Keratinocyte (primary cell): ENCODE measurements around the gene HUS1. TPM values are rescaled to one million over a fixed set of nuclear protein-coding genes. Genes with fewer than 3 reads are reported as not detected.

Experiments
- DNase-seq: peaks from one replicate; pipeline ENCODE4 v3.0.0-alpha.2; 2011; ENCODE audit warnings: low read depth, missing footprints, low spot score
- FAIRE-seq: peaks from 2 replicates; lab custom pipeline; 2011; peaks lifted over from hg19 to GRCh38; lab: Jason Lieb, UNC
- H2AFZ ChIP-seq: 2 replicates; pipeline ENCODE4 v1.6.0; 2012; ENCODE audit warnings: low read length, control low read depth, inconsistent platforms; ENCODE audit not compliant: control insufficient read depth
- H3K27ac ChIP-seq: 2 replicates; pipeline ENCODE4 v1.5.1; 2011; ENCODE audit warnings: low read length; ENCODE audit not compliant: control insufficient read depth, insufficient read depth
- H3K27me3 ChIP-seq: 3 replicates; pipeline ENCODE4 v1.6.0; 2011; ENCODE audit warnings: low read length; ENCODE audit not compliant: control insufficient read depth, insufficient read depth; ENCODE audit errors: extremely low read depth
- H3K36me3 ChIP-seq, 2 experiments: 2 replicates in 1 of 2; 3 replicates in 1 of 2; pipeline ENCODE4 v1.5.1; 2011; ENCODE audit warnings: low read length in 2 of 2, mild to moderate bottlenecking in 1 of 2; ENCODE audit not compliant: control insufficient read depth in 2 of 2, insufficient read depth in 2 of 2; ENCODE audit errors: extremely low read depth in 1 of 2
- H3K4me1 ChIP-seq: 3 replicates; pipeline ENCODE4 v1.5.1; 2011; ENCODE audit warnings: low read length; ENCODE audit not compliant: control insufficient read depth, insufficient read depth; ENCODE audit errors: extremely low read depth
- H3K4me2 ChIP-seq: 3 replicates; pipeline ENCODE4 v1.6.0; 2011; ENCODE audit warnings: low read depth, low read length; ENCODE audit not compliant: control insufficient read depth, insufficient read depth; ENCODE audit errors: extremely low read depth
- H3K4me3 ChIP-seq, 3 experiments: fragments of 200-600 bp in 1 of 3; sonication (generic) in 1 of 3; 2 replicates in 2 of 3; 3 replicates in 1 of 3; pipeline ENCODE4 v1.5.1; 2011 to 2016; ENCODE audit warnings: low read length in 3 of 3, mild to moderate bottlenecking in 3 of 3, control low read depth in 2 of 3, inconsistent platforms in 1 of 3, low read depth in 1 of 3, mixed read lengths in 1 of 3, mixed run types in 1 of 3, moderate library complexity in 1 of 3; ENCODE audit not compliant: control insufficient read depth in 2 of 3, insufficient read depth in 2 of 3; ENCODE audit errors: extremely low read depth in 1 of 3
- H3K79me2 ChIP-seq: 2 replicates; pipeline ENCODE4 v1.6.0; 2012; ENCODE audit warnings: low read length; ENCODE audit not compliant: control insufficient read depth, insufficient read depth
- H3K9ac ChIP-seq: 3 replicates; pipeline ENCODE4 v1.6.0; 2011; ENCODE audit warnings: low read length; ENCODE audit not compliant: control insufficient read depth, insufficient read depth; ENCODE audit errors: extremely low read depth
- H3K9me1 ChIP-seq: 3 replicates; pipeline ENCODE4 v1.6.0; 2011; ENCODE audit warnings: low read length; ENCODE audit not compliant: control insufficient read depth, insufficient read depth; ENCODE audit errors: extremely low read depth
- H3K9me3 ChIP-seq: 2 replicates; pipeline ENCODE4 v1.5.1; 2012; ENCODE audit warnings: low read depth, low read length; ENCODE audit not compliant: control insufficient read depth
- H4K20me1 ChIP-seq: 3 replicates; pipeline ENCODE4 v1.6.0; 2011; ENCODE audit warnings: low read length; ENCODE audit not compliant: control insufficient read depth, insufficient read depth; ENCODE audit errors: extremely low read depth
- CTCF ChIP-seq, 3 experiments: IDR thresholded peaks in 1 of 3; conservative IDR thresholded peaks in 1 of 3; optimal IDR thresholded peaks in 1 of 3; 2 replicates in 2 of 3; 3 replicates in 1 of 3; pipeline versions ENCODE3 to v1.5.1; 2011; ENCODE audit warnings: low read length in 3 of 3, mild to moderate bottlenecking in 3 of 3, moderate library complexity in 2 of 3, control low read depth in 1 of 3, inconsistent platforms in 1 of 3; ENCODE audit not compliant: insufficient read depth in 2 of 3; ENCODE audit errors: extremely low read depth in 1 of 3
- EZH2 ChIP-seq: IDR thresholded peaks from one replicate; pipeline ENCODE4 v1.6.1; 2012; ENCODE audit warnings: inconsistent platforms, mild to moderate bottlenecking, low read length, moderate library complexity
- dilution Hi-C: fragments of 300-500 bp; cut with MboI; formaldehyde crosslinking; loops from one replicate; pipeline ENCODE4 v1.7.0; 2020; ENCODE audit warnings: low sequenced_read_pairs; ENCODE audit not compliant: extremely low pct_ligation_motif_present
- polyA plus RNA-seq, 5 experiments: library from polyadenylated mRNA; depleted of rRNA in 3 of 5; stranded (reverse) in 3 of 5; stranded (forward) in 1 of 5; unstranded in 1 of 5; fragments of >200 nt; gene quantifications; 1 replicate in 1 of 5; 2 replicates in 3 of 5; 3 replicates in 1 of 5; pipeline versions ENCODE4 v1.2.1 to v1.2.3, GENCODE V29; 2011 to 2012; ENCODE audit warnings: missing spikeins in 2 of 5, low read depth in 1 of 5, low replicate concordance in 1 of 5

HUS1 gene
- polyA plus RNA-seq, 1 donor (not counting 4 experiments of a cell fraction or from before 2014, with no cell fraction given): 36.3 TPM

- no peak overlapping the region for H3K9ac ChIP-seq
- H3K4me2 ChIP-seq: no peak overlapping the region
- H4K20me1 ChIP-seq: no peaks in the 10 kb centered on the region
- no peaks in the 10 kb centered on the region for H3K36me3 ChIP-seq
- H3K4me1 ChIP-seq: peaks cover 6% of the 10 kb centered on the region
- dilution Hi-C loops: no loop called here
- no peak for TF ChIP-seq CTCF (optimal IDR thresholded peaks at IDR 0.05 in 1 of 3, IDR thresholded peaks at IDR 0.05 in 1 of 3, conservative IDR thresholded peaks at IDR 0.05 in 1 of 3; ENCODE audit: extremely low read depth in 1 of 3, insufficient read depth in 2 of 3, low read length in 3 of 3)
- no peak for TF ChIP-seq EZH2
- FAIRE-seq (no peak), DNase-seq (no peak)
- H2AFZ ChIP-seq: no peak overlapping the region
- H3K27ac ChIP-seq: no peak overlapping the region
- no peaks in the 10 kb centered on the region for H3K9me3 ChIP-seq
- H3K9me1 ChIP-seq: no peaks in the 10 kb centered on the region
- no peak overlapping the region for H3K4me3 ChIP-seq
- H3K27me3 ChIP-seq: no peaks in the 10 kb centered on the region
- H3K79me2 ChIP-seq: no peaks in the 10 kb centered on the region
Measured at GRCh38 chr7:47942132-47942531, 37.3 kb downstream of the HUS1 start.

GRCh38 chr7:47941136-47941844 lies 38.1 kb downstream of the HUS1 start:
- FAIRE-seq (no peak), DNase-seq (no peak)
- no peak overlapping the region for H3K9ac ChIP-seq
- H3K9me1 ChIP-seq: no peaks in the 10 kb centered on the region
- no peak overlapping the region for H3K4me3 ChIP-seq
- H3K27me3 ChIP-seq: no peaks in the 10 kb centered on the region
- no peaks in the 10 kb centered on the region for H3K79me2 ChIP-seq
- dilution Hi-C loops: no loop called here
- TF ChIP-seq CTCF (optimal IDR thresholded peaks at IDR 0.05 in 1 of 3, IDR thresholded peaks at IDR 0.05 in 1 of 3, conservative IDR thresholded peaks at IDR 0.05 in 1 of 3; ENCODE audit: extremely low read depth in 1 of 3, insufficient read depth in 2 of 3, low read length in 3 of 3) (no peak), EZH2 (no peak)
- no peak overlapping the region for H2AFZ ChIP-seq
- H3K36me3 ChIP-seq: no peaks in the 10 kb centered on the region
- H3K4me2 ChIP-seq: no peak overlapping the region
- no peak overlapping the region for H3K27ac ChIP-seq
- H4K20me1 ChIP-seq: no peaks in the 10 kb centered on the region
- H3K4me1 ChIP-seq: peaks cover under 1% of the 10 kb centered on the region
- no peaks in the 10 kb centered on the region for H3K9me3 ChIP-seq
